NCI-H2171 treated with DMSO at 0.1 percent for 48 hours (cell line): ENCODE measurements around the gene PCNX2.

Source experiments
- DNase-seq: peaks from one replicate; lab custom pipeline; 2025; lab: John Stamatoyannopoulos, UW

The PCNX2 gene

GRCh38 chr1:233295237-233295974 is at the start of gene PCNX2:
PCNX2 (minus strand) TSS chr1:233295725; CDS start chr1:233295478, 247 bp downstream.
- DNase-seq = peak; percentile 81

- no peak for DNase-seq
These were observed 47.7 kb upstream of the PCNX2 start for GRCh38 chr1:233343262-233343661.

- DNase-seq = no peak
These were observed 46.6 kb upstream of the PCNX2 start for GRCh38 chr1:233342086-233342485.

- no peak for DNase-seq
These were observed 45.5 kb upstream of the PCNX2 start for GRCh38 chr1:233340966-233341516.

DNA sequence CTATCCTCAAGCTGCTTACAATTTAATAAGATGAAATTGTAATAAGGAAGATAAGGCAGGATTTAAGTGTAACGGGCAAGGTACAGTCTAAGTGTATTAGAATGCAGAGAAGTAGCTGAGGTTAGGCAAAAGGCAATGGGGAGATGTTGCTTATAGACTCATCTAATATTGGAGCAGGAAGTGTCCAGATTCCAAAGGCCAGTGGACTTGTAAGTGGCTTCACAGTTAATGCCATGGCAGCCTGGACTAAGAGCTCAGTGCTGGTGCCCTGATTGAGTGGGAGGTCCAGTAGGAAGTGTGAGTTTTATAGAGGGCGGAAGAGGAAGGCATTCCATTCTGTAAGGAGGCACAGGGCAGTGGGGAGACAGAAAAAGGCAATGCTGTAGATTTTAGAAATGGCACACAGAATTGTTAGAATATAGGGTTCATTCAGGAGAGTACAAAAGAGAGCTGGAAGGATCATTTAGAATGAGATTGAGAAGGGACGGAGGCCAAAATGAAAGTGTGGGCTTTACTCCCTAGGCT is 44.6 kb upstream of the PCNX2 start:
- no peak for DNase-seq

DNA sequence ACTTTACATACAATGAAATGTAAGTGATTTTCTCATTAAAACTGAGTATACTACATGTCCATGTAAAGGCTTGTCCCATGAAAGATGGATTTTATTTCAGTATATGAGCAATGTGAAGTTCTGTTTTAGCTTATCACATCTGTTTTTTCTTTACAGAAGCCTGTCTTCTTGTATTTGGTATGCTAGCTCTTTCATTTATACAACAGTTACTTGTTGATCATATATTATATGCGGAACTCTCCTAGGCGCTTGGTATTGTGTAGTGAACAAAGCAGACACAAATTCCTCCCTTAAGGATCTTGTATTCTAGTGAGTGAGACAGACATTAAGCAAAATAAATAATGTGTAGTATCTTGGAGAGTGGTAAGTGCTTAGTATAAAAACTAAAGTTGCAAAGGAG is 42.6 kb upstream of the PCNX2 start:
- DNase-seq = no peak

- no peak for DNase-seq
These were observed 42.0 kb upstream of the PCNX2 start for GRCh38 chr1:233337505-233337904.

- no peak for DNase-seq
These were observed 41.3 kb upstream of the PCNX2 start for GRCh38 chr1:233336554-233337456.

GRCh38 chr1:233334092-233334491 is 38.6 kb upstream of the PCNX2 start:
- no peak for DNase-seq

- no peak for DNase-seq
These were observed 37.6 kb upstream of the PCNX2 start for GRCh38 chr1:233333086-233333485.

GRCh38 chr1:233331676-233332519 is 36.4 kb upstream of the PCNX2 start:
- no peak for DNase-seq

DNA sequence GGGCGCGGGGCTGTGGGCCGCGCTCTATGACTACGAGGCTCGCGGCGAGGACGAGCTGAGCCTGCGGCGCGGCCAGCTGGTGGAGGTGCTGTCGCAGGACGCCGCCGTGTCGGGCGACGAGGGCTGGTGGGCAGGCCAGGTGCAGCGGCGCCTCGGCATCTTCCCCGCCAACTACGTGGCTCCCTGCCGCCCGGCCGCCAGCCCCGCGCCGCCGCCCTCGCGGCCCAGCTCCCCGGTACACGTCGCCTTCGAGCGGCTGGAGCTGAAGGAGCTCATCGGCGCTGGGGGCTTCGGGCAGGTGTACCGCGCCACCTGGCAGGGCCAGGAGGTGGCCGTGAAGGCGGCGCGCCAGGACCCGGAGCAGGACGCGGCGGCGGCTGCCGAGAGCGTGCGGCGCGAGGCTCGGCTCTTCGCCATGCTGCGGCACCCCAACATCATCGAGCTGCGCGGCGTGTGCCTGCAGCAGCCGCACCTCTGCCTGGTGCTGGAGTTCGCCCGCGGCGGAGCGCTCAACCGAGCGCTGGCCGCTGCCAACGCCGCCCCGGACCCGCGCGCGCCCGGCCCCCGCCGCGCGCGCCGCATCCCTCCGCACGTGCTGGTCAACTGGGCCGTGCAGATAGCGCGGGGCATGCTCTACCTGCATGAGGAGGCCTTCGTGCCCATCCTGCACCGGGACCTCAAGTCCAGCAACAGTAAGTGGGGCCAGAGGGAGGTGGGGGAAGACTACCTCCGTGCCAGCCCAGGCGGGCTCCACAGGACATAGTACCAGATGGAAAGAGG is 32.8 kb upstream of the PCNX2 start:
- peak; percentile 37 for DNase-seq

DNA sequence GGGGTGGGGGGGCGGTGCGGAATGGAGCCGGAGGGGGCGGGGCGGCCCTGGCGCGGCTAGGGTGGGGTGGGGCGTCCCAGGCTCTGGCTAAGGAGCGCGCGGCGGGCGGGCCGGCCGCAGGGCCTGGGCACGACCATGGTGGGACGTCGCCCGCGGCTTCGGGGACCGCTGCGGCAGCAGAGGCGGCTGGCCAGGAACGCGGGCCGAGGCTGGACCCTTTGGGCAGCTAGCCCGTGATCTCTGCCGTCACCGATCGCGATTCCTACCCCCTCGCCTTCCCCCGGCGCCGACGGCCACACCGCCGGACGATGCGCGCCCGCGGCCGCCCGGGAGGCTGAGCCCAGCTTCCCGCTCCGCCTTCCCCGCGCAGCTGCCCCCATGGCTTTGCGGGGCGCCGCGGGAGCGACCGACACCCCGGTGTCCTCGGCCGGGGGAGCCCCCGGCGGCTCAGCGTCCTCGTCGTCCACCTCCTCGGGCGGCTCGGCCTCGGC is 32.2 kb upstream of the PCNX2 start, which contains the start of gene MAP3K21:
MAP3K21 (plus strand) TSS at position 74 of the 491 bp plus-strand sequence; CDS start at position 379, 305 bp downstream.
- DNase-seq = no peak

DNA sequence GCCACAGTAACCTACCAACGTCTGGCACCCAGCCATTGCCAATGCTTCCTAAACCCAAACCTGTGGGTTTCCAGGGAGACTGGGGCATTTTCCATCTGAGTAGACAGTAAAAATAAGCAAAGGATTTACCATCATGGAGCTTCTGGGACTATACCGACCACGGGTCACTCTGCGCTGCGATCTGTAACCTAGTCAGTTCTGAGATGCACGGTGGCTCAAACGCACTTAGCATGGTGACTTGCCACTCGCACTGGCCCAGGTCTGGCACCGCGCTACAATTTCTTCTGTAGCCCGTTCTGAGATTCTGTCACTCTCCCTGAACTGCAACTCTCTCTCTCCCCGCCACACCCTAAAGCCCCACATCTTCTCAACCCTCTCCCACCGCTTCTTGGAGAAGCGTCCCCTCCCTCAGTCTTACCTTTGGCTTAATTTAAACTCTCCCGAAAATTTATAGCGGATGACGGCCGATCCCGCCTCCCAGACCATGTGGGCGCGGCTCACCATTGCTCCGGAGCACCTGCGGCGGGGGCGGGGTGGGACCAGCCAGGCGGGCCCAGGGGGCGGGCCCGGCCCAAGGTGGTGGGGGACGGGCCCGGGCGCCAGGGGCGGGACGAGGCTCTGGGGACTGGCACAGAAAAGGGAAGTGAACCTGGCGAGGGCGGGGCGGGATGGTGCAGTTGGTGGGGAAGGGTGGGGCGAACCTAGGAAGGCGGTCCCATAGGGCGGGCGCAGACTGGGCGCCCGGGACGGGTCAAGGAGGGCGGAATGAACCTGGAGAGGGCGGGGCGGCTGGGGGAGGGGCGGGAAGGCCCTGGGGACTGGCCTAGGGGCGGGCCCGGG is 31.5 kb upstream of the PCNX2 start:
- DNase-seq = peak; percentile 95

DNA sequence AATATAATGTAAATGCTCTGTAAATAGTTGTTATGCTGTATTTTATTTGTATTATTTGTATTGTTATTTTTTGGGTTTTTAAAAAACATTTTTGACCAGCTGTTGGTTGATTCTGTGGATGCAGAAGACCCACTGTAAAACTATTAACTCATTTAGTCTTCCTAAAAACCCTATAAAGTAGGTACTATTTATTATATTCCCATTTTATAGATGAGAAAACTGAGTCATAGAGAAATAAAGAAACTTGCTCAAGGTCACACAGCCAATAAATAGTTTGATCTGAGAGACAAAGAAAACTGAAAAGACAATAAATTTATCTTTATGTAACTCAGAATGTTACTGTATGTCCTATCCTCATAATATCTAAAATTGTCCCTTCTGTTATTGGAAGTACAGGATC is 30.8 kb upstream of the PCNX2 start:
- DNase-seq = no peak

GRCh38 chr1:233323718-233324117 is 28.2 kb upstream of the PCNX2 start:
- DNase-seq = no peak

GRCh38 chr1:233320023-233320422 is 24.5 kb upstream of the PCNX2 start:
- no peak for DNase-seq

- no peak for DNase-seq
These were observed 23.7 kb upstream of the PCNX2 start for GRCh38 chr1:233319272-233319671.

GRCh38 chr1:233316473-233316872 is 20.9 kb upstream of the PCNX2 start:
- no peak for DNase-seq
